HG03460 (cell line): ENCODE results near the gene BCL11B.

Source experiments
- ATAC-seq: cut with Tn5 transposase; IDR thresholded peaks from one replicate; pipeline ENCODE4 v1.9.1; 2021; ENCODE audit not compliant: unreplicated experiment

The BCL11B gene

GRCh38 chr14:99226687-99227086, 45.3 kb downstream of the BCL11B start:
- no peak for ATAC-seq

- ATAC-seq, result no peak
Observed at GRCh38 chr14:99225436-99226203, 46.4 kb downstream of the BCL11B start.

GRCh38 chr14:99224948-99225347, 47.0 kb downstream of the BCL11B start:
- ATAC-seq, result no peak

DNA sequence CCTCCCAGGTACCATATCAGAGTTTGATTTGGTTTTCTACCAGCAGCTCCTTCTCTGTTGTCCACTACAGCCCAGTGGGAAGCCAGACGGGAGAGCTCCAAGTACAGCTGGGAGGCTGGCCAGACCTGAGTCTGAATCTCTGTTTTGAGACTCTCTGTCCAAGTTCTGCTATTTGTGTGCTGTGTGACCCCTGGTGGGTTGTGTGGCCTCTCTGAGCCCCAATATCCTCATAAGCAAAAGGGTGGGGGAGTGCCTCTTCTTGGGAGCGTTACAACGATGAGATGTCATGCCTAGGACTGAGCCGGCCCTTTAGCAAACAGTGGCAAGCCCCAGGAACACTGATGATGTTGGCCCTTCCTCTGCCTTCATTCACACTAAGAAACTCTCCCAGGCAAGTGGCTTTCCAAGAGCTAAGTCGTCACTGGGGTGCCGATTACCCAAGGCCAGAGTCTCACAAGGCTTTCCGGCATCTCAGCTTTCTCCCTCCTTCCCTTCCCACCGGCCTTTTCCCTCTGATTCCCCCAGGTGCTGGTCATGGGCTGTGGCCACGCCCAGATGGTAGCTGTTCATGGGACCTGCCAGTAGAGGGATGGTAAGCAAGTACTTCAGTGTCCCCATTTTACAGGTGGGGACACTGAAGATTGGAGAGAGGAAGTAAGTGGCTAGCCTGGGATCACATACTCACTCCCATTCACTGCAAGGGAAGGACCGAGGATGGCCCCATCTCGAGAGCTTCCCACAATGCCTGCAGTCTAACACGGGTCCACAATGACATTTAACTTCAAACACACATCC, 47.7 kb downstream of the BCL11B start:
- ATAC-seq, result no peak

DNA sequence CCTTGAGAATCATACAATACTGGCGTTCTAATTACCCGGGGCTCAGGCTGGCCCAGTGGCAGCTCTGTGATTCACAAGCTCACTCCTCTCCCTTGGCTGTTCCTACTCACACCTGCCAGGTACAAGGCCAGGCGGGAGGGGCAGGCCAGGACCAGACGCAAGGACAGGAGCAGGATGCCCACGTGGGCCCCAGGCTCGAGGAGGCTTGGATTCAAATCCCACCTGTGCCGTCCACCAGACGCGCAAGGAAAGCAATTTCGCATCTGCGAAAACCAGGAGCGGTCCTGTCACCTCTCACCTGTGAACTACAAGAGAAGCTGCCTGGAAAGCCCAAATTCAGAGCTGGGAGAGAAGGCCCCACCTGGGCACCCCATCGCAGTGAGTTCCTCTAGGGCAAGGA, 50.6 kb downstream of the BCL11B start:
- ATAC-seq, result no peak

DNA sequence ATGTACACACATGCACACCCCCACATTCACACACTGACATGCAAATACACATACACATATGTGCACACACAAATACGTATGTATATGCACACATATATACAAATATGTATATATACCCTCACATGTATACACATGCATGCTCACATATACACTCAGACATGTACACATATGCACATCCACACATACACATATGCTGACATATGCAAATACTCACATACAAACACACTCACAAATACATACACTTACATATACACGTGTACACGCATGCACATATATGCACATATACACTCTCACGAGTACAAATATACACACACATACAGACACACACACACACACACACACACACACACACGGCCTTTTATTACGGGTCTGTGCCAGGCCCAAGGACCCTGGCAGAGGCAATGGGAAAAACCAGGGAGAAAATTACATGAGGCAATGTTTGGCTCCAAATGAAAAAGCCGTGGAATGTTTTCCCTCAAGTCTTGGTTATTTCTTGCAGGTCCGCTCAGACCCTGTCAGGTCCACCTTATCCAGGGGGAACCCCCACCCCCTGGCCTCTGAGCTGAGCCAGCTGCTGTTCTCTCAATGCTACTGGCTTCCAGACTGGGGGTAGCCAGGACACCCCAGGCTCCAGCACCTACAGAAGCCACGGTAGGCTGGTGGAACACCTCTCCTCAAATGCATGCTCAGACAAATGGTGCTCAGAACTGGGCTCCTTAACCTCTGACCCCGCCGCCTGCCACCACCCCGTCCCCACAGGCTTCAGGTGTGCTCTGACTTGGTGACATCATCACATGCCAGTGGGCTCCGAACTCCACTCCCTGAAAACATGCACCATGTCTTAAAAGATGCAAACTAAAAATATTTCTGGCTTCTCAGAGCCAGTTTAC, 54.7 kb downstream of the BCL11B start:
- no peak for ATAC-seq

DNA sequence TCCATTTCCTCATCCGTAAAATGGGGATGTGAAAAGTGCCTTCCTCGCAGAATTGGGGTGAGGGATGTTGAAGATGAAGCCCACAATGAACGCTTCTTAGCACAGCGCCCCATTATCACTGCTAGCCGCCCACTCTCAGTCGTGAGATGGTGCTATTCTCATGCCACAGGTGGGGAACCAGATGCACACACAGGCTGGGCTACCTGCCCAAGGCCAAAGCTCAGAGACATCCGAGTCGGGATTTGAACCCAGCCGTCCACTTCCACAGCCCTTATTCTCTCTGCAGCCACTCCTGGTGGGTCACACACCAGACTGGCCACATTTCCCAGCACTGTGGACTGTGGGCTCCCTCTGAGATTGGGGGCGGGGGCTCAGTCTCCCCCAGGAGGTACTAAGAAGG, 55.8 kb downstream of the BCL11B start:
- no peak for ATAC-seq

GRCh38 chr14:99215277-99215676, 56.7 kb downstream of the BCL11B start:
- ATAC-seq, result no peak

DNA sequence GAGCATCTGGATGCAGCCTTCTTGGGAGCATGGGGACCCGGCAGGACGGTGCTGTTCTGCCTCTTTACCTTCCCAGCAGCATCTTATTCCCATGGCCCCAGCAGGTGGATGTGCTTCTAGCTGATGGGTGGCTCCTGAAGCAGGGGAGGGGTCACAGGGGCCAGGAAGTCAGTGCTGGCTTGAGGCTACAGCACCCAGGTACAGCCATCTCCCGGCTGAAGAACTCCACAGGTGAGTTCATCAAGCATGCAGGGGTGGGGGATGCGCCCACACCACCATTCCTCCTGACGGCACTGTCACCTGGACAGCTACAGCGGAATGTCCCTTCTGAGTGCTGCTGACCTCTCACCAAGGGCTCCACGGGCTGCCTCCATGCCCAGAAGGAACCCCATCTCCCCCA, 57.3 kb downstream of the BCL11B start:
- ATAC-seq, result no peak

DNA sequence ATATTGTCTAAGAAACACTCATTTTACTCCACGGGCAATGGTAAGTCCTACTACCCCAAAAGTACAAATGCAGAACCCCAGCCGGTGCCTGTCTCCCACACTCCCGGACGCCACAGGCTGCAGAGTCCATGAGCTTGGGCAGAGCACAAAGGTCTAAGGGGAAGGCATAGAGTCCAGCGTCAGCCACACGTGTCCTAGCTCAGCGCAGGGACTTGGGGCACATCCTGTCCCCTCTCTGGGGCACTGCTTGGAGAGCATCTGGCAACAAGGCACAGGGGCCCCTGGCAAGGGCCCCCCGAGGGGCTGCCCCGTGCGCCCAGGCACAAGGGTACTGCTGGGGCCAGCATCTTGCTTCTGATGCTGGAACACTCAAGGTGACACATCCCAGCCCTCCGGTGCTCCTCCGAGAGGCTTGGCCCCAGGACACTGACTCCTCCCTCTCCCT, 58.4 kb downstream of the BCL11B start:
- no peak for ATAC-seq

DNA sequence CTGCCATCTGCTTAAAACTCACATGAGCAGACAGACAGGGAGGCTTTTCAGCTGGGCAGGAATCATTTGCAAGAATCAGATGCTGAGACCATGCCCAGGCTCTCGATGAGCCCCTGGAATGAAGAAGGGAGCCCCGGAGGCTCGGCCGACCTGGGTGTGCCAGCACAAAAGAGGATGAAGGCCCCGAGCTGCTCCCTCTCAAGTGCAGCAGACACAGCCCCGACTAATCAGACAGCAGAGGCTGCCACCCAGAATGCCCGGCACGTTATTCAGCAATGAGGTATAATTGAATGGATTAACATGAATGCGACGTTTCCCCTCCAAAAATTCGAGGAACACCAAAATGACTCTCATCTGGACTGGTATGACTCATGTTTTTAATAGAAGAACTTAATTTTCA, 58.9 kb downstream of the BCL11B start:
- no peak for ATAC-seq

- no peak for ATAC-seq
Observed at GRCh38 chr14:99212646-99213045, 59.4 kb downstream of the BCL11B start.

DNA sequence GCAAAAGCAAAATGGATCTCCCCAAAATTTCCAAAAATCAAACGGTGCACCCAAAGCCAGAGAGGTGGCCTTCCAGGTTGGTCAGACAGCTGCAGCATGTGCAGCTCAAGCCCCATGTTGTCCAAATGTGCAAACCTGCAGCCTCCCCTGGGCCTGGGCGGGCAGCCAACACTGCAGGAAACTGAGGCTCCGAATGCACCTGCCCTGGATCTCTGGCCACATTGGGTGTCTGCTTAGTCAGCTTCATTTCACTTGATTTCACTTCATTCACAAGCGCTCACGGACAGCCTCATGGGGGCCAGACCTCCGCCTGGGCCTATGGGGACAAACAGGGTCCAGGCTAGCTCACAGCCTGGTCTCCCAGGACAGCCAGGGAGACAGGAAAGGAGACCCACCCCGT, 59.8 kb downstream of the BCL11B start:
- ATAC-seq, result no peak

GRCh38 chr14:99211410-99211809, 60.6 kb downstream of the BCL11B start:
- ATAC-seq, result no peak

DNA sequence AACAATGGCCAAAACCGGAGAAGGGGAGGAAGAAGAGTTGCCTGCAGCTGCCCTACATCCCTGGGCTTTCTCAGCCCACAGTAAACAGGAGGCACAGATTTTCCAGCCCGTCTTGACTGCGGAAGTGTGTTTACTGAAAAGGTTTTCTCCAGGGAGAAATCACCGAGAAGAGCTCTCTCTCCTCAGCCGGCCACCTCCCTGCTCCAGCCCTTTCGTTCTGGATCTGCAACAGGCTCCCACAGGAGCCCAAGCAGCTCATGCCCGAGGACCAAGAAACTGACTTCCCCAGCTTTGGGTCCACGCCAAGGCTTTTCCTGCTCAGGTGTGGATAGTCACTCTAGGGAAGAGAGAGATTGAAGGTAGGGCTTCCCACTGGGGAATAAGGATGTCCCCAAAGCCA, 61.7 kb downstream of the BCL11B start:
- ATAC-seq, result no peak

DNA sequence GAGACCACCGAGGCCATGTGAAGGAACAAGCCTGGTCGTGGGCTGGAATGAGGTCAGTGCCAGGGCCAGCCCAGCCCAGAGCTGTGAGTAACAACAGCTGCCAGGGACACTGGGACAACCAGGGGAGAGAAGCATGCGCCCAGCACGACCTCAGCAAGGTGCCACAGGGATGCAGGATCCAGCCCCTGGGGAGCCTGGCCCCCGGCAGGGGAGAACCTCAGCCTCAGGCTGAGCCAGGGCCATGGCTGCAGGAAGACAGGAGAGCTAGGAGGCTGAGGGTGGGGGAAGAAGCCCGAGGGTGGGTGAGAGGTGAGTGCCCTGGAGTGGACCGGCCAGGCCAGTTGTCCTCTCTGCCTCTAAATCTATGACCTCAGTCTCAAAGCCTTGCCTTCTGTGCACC, 62.6 kb downstream of the BCL11B start:
- no peak for ATAC-seq

- ATAC-seq, result no peak
Observed at GRCh38 chr14:99208318-99208717, 63.7 kb downstream of the BCL11B start.

GRCh38 chr14:99207456-99207855, 64.5 kb downstream of the BCL11B start:
- ATAC-seq, result no peak

- ATAC-seq, result no peak
Observed at GRCh38 chr14:99206090-99206489, 65.9 kb downstream of the BCL11B start.

DNA sequence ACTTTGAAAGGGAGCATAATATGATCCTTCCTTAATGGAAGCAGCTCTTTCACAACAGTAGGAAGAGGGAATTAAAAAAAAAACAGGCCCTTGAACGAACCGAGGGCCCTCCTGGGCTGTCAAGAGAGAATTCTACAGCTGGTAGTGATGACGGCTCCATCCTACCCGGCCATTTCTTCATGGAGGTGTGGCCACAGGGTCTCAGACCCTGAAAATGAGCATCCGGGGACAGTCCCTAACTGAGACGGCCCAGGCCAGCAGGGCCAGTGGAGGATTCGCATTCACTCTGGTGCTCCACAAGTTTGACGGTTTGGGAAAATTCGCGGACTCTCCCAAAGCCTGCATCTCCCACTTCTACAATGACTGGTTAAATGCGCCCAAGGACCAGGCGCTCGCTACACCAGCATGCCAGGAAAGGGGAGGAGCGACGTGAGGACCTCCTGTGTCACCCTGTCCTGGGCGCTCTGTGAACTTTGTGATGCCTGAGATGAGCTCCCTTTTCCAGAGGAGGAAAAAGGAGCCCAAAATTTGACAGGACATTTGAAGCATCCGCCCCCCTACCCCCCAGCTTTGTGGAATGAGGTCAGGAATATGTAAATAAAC, 66.8 kb downstream of the BCL11B start:
- no peak for ATAC-seq

- no peak for ATAC-seq
Observed at GRCh38 chr14:99203801-99204200, 68.2 kb downstream of the BCL11B start.
